ENCODE results near the gene TXNL1.
"Not testable (repeated sequence)": the region's sequence is repeated elsewhere in the genome, so short reads cannot be mapped to it uniquely, and the experiment has no call there.

TXNL1 gene

DNA sequence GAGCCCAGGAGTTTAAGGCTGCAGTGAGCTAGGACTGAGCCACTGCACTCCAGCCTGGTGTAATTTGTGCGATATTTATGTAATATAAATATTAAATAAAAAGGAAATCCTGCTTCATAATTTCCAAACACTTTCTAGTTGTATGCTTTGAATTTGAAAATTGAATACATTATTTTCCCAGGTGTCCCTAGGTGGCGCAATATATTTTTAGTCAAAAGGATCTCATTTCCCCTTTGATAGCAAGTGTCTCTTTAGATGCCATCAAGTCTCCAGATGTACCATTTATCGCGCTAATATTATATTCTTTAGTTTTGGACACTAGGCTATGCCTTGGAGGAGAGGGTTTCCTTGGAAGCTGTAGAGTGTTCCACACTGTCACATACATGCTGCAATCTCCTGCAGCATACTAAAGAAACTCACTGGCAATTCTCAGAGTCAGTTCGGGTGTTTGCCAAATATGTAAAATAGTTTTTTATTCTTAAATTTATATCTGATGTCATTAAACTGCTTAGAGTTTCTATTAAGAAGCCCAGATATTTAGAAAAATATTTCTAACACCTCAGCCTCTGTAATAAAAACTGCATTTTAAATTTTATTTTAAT lies 7.1 kb upstream of the TXNL1 start:
- DNase-seq (ENCODE audit: low spot score), result no peak

DNA sequence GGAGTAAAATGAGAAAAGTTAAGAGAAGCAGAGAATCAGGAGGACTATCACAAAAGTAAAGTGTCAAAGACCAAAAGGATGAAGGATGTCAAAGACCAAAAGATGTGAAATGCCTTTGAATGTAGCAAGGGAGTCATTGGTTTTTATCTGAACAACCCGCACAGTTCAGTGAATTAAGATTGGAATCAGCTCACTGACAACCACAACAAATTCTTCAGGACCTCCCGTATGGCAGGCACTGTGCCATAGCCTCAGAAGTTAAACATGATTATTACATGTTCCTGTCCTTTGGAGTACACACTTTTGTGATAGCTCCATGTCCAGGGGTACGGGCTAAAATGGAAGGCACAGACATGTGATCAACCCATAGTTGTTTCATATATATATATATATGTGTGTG lies 5.0 kb upstream of the TXNL1 start:
- no peak for DNase-seq (ENCODE audit: low spot score)

DNA sequence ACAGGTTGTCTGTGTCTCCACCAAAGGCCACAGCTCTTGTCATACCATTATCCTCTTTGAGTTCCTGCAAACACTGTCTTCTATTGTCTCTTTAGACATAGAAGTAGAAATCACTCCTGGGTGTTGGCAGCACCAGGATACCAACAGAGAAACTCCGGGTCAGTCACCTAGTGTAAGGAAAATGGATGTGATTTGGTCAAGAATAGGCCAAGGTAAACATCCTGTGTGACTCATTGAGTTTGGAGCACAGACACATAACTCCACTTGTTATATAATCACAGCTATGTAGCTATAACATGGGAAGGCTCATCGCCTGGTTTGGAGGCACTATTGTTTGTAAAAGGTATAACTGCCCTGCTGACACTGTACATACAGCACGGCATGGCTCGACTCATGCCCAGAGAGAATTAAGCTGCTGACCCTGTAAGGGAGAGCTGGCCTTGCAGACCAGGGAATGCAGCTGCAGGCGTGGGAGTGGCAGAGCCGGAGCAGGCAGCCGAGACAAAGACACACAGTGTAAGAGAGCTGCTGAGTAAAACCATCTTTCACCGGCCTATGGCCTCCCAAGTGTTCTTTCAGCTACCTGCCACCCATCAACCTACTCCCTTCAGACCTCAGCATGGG lies 3.4 kb upstream of the TXNL1 start:
- no peak for DNase-seq (ENCODE audit: low spot score)

DNA sequence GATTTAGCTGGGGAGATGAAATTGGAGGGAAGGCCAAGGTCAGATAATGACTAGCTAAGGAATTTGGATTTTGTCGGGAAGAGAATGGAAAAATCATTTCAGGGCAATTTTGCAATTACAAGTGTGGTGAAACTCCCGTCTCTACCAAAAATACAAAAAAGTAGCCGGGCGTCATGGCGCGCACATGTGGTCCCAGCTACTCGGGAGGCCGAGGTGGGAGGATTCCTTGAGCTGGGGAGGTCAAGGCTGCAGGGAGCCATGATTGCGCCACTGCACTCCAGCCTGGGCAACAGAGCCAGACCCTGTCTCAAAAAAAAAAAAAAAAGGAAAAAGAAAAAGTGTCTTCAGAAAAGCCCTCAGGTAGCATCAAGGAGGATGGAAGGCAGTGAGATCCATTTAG lies 1.2 kb upstream of the TXNL1 start:
- no peak for DNase-seq (ENCODE audit: low spot score)

DNA sequence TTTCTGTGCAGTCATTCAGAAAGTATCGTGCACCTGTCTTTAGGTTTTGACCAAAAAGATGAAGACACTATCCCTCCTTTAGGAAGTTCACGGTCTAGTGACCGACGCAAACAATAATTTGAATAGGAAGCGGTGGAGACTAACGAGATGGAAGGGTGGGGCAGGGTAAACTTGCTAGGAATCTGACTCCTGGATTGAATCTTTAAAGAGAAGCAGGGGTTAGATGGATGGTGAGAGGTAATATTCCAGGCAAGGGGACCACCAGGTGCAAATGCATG lies 651 bp upstream of the TXNL1 start:
- DNase-seq (ENCODE audit: low spot score), result no peak

DNA sequence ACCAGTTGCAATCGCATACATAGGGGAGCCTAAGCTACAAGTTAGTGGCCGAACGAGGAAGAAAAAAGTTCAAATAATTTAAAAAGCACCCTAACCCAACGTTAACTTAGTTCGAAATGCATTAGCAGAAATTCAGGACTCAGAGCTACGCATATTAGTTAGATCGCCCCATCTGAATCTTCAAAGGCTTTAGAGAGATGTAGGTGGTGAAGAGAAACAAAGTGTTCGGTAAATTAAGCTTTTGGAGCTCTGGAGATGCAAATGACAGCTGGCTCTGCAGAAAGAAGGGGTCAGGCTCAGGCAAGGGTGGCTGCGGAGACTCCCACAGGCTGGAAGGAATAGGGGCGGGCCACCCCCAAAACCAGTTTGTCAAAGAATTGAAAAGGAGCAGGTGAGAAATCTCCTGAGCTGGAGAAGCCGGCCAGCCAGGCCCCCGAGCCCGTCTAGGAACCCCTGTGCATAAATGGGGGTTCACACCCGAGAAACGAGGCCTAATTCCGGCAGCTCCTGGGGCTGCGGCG lies 621 bp downstream of the TXNL1 start:
- DNase-seq (ENCODE audit: low spot score), result peak; percentile 33

DNA sequence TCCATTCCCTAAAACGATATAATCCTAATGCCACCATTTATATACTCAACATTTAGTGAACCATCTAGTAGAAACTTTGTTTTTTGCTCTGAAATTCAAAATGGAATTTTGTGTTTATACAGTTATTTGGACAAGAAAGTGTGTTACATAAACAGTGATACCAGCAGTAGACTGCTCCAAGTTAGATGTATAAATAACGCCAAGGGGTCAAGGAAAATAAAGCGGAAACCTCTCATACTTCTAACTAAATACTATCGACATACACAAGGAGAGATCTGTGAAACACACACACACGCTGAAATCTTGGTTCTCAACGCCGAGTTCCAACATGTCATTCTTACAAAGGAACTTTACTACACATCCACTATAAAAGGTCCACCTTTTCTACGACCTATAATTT lies 1.2 kb downstream of the TXNL1 start:
- no peak for DNase-seq (ENCODE audit: low spot score)

DNA sequence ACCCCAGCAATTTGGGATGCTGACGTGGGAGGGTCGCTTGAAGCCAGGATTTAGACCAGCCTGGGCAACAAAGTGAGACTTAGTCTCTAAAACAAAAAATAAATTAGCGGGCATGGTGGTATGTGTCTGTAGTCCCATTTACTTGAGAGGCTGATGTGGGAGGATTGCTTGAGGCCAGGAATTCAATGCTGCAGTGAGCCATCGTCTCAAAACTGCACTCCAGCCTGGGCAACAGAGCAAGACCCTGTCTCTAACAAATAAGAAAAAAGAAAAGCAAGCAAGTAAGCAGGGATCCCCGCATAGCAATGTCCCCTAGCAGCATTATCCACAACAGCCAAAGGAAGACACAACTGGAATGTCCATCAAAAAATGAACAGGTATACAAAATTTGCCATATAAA lies 3.4 kb downstream of the TXNL1 start:
- DNase-seq (ENCODE audit: low spot score), result no peak

DNA sequence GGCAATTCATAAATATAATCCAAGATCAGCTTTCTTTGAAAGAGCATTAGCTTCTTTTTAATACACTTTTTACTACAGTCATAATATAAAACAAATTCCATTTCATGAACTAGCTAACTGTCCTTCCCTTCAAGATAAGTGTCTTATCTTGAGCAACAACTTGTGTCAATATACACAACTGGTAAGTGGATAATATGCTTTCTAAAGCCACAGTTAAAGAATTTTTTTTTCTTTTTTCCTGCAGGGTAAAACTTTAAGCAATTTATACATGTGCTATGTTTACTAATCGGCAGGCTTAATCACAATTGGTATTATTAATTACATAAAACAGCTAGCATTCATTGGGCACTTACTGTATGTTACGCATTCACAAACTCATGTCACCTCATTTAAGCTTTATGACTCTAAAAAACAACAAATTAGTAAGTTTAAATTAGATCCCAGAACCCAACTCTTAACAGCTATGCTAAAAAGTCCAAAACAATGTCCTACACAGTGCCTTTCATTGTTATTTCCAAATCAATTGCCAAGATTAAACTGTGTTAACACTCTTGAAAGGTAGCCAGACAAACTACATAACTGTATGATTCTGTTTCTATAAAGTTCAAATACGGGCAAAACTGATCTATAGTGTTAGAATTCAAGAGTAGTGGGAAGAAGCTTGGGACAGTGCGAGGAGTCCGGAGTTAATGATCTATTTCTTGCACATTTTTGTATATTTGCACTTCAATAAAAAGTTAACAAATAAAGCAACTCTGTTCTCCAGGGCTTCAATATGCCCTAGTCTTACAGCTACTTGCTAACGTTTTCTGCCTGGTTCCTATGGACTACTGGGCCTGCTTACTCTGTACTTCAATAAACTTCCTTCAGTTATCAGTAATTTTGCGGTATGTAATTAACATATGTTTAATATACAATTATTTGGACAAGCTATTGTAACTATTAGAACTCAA lies 6.0 kb downstream of the TXNL1 start:
- no peak for DNase-seq (ENCODE audit: low spot score)

DNA sequence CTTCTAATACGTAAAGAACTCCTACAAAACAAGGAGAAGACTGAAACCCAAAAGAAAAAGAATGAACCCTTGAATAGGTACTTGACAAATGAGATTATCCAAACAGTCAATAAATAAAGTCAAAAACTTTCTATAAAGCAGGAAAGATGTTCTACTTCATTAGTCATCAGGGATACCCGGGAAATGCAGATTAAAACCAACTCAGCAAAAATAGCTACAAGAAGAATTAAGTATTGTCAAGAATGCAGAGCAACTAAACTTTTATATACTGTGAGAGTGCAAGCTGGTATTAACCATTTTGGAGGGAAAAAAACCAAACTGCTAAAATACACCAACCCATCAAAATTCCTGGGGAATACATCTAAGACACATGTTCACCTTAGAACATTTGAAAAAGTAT lies 10.4 kb downstream of the TXNL1 start:
- no peak for DNase-seq (ENCODE audit: low spot score)

DNA sequence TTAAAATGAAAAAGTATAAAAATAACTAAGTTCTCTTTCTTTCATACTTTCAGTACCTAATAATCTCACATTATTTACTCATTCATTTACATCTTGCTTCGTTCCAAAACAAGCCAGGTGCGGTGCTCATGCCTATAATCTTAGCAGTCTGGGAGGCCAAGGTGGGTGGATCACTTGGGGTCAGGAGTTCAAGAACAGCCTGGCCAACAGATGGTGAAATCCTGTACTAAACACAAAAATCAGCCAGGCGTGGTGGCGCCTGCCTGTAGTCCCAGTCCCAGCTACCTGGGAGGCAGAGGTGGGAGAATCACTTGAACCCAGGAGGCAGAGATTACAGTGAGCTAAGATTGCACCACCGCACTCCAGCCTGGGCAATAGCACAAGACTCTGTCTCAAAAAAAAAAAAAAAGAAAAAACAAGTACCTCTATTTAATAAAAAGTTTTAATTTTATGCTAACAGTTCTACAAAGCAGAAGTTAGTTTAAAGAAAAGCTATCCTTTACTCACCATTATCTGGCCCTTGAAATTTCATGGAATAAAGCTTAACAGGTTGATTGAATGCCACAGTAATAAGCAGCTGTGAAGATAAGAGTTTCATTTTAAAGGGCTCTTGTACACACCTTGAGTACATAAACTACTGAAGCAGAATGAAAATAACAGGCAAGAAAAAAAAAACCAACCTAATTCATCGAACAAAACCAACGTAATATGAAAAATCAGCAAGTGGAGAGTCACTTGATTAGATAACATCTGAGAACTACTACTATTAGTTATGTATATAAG lies 22.5 kb downstream of the TXNL1 start:
- DNase-seq (ENCODE audit: low spot score), result no peak

DNA sequence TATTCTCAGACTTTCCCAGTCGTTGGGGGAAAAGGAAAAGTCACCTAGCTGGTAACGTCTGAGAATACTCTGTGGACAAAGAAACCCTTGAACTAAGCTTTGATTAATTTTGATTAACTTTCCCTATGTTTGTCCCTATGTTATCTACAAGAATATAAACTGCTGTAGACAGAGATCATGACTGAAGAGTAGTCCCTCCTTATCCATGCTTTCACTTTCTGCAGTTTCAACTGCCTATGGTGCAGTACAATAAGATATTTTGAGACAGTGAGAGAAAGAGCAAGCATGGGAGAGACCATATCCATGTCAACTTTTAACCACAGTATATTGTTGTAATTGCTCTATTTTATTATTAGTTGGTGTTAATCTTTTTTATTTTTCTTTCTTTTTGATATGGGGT lies 31.8 kb downstream of the TXNL1 start:
- DNase-seq (ENCODE audit: low spot score), result no peak

DNA sequence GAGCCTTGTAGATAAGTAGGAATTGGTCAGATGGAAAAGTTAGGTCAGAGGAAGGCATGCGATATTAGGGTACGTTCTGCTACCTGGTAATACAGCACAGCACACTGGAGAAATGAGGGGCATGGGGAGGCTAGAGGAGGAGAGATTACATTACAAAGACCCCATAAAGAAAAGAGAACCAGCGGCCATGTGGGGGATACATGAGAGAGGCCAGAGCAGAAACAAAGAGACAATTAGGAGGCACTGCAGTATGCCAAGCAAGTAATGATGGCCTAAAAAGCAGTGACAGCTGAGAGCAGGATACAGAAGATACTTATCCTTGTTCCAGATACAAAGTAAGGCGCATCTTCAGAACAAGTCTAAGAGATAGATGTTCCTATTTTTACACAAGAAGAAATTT lies 40.0 kb downstream of the TXNL1 start:
- DNase-seq (ENCODE audit: low spot score), result peak; percentile 42

DNA sequence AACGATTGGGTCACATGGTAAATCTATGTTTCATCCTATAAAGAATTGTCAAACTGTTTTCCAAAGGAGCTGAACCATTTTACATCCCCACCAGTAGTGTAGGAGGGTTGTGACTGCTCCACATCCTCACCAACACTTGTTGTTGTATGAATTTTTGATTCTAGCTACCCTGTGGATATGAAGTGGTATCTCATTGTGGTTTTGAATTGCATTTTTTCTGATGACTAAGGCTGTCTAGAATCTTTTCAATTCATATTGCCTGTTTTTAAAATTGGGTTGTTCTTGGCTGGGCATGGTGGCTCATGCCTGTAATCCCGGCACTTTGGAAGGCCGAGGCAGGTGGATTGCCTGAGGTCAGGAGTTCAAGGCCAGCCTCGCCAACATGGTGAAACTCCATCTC lies 44.5 kb downstream of the TXNL1 start:
- no peak for DNase-seq (ENCODE audit: low spot score)

DNA sequence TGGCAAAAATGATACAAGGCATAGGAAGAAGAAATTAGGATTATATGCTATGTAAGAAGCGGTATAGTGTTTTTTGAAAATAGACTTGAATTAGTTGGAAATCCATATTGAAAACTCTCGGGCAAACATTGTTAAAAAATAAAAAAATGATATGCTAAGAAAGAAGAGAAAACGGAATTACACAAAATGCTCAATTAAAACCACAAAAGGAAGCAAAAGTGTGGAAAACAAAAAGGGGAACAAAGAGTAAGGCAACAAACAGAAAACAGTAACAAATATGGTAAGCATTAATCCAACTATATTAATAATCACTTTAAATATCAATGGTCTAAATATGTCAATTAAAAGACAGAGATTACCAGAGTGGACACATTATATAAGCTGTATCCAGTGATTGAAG lies 58.4 kb downstream of the TXNL1 start:
- DNase-seq (ENCODE audit: low spot score), result no peak

DNA sequence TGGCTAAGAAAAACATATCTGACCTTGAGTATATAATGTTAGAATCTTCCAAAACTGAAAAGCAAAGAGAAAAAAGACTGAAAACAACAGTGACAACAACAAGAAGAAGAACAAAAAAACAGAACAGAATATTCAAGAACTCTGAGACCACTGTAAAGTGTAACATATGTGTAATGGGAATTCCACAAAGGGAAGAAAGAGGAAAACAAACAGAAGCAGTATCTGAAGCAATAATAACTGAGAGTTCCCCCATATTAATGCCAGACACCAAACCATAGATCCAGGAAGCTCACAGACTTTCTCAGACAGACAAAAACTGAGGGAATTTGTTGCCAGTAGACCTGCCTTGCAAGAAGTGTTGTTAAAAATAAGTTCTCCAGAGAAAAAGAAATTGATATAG lies 58.9 kb downstream of the TXNL1 start:
- DNase-seq (ENCODE audit: low spot score), result no peak

DNA sequence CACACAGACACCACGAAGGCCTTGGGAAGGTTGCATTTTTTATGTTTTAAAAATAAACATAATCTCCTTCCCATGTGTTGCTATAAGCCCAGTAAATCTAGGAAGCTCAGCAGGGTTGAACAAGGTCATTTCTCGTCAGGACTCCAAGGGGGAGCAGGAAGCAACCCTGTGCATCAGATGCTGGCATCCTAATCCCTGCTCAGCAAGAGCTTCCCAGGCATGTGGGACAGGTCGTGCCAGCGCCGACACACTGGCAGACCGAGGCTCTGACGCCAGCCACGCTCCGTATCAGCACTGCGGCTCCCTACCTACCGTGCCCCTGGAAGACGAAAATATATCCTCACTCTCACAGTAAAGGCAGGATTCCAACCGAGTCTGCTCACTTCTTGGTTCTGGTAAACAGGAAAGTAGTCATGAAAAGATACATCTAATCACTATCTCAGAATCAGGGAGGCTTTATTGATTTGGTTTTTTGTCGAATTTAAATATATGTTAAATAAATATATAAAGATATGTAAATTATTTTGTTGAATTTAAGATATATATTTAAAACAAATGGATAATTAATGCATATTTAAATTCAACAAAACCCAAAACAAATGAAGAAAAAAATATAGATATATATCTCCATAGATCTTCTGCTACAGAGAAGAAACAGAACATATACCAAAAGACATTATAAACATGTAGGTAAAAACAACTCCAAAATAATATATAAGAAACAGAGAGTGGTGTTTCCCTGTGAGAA lies 61.4 kb downstream of the TXNL1 start:
- DNase-seq (ENCODE audit: low spot score), result no peak

DNA sequence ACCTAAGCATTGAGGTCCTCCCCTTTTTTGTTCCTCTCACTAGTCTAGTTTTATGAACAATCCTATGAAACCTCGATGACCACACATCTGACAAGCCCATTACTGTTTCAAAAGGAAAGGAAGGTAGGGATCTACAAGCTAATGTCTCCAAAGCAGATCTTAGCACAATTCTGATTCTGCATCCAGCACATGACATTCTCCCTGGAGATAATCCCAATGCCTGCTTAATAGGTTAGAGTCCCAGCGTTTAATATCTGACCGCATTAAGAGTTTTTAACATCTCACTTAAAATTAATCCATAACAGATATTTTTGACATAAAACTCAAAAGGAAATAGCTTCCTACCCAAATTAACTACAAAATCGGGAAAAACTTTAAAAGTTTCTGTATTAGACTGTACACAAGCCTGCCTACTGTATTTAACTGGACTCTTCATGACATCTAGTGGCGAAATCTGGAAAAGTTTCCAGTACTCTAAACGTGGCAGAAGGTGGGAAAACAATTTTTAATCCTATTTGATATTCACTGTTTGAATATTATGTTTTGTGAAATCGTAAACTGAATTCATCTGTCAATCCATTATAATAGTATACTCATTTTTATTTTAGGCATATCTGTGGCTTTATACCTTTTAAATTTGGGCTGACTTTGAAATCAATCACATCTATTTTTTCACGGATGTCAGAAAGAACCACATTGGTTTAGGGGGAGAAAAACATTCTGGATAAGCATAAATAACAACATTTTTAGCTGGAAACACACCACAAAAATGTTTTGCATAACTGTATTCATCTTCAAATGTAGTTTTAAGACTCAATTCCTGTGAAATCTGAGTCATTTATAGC lies 62.4 kb downstream of the TXNL1 start:
- DNase-seq (ENCODE audit: low spot score), result peak; percentile 45

DNA sequence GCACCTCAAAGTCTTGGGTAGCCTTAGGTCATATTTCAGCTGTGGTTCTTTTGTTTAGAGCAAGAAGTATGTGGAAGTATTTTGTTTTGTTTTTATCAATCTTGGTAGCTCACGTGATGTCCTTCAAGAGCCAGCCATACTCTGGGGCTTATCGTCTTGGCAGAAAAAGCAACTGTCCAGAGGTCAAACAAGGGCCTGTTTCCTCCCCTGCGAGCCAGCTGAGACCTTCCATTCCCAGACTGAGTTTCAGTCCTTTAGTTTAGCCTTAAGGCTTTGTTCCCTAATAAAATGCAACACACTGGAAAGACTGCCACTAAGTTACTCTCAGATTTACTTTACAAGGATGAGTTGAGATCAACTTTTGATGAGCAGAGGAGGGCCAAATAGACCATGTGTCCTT lies 63.5 kb downstream of the TXNL1 start:
- no peak for DNase-seq (ENCODE audit: low spot score)

DNA sequence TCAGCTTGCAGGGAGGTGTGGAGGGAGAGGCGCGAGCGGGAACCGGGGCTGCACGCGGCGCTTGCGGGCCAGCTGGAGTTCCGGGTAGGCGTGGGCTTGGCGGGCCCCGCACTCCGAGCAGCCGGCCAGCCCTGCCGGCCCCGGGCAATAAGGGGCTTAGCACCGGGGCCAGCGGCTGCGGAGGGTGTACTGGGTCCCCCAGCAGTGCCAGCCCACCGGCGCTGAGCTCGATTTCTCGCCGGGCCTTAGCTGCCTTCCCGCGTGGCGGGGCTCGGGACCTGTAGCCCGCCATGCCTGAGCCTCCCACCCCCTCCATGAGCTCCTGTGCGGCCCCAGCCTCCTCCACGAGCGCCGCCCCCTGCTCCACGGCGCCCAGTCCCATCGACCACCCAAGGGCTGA lies 66.1 kb downstream of the TXNL1 start:
- DNase-seq (ENCODE audit: low spot score), result not testable (repeated sequence)

DNA sequence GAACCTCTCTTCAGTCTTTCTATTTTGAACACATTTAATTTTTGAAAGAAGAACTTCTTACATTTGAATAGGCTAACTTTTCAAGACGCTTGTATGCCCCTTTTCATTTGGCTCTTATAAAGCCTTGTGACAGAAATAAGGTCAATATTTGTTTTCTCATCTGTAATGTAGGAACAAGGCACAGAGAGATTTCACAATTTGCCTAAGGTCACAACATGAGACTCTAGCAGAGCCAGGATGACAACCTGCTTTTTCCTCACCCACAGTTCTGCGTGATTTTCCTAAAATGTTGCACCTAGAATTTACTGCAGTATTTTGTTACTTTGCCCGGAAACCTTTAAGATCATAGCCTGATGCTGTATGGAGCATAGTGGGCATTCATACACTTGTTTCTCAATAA lies 67.4 kb downstream of the TXNL1 start:
- DNase-seq (ENCODE audit: low spot score), result no peak

Data from iPS-NIHi11 (cell line).